ENCODE measurements around the gene MRPL34. TPM values are rescaled to one million over a fixed set of nuclear protein-coding genes. Genes with fewer than 3 reads are reported as not detected.

MRPL34 gene
- polyA plus RNA-seq, 1 of the 3 experiments (the other 2 are of a cell fraction): 72.9 TPM

DNA sequence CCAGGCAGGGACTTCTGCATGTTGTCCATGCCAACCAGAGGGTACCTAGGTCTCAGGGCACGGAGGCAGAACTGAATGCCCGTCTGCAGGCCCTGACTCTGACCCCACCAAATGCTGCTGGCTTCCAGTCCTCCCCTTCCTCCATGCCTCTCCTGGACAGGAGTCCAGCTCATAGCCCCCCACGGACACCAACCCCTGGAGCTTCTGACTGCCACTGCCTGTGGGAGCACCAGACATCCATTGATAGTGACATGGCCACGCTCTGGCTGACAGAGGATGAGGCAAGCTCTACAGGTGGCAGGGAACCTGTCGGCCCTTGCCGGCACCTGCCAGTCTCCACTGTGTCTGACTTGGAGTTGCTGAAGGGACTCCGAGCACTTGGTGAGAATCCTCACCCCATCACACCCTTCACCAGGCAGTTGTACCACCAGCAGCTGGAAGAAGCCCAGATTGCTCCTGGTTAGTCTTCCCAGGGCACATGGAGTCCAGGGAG, 22.1 kb upstream of the MRPL34 start:
- Histone ChIP-seq H3K4me1 (ENCODE audit: control insufficient read depth in 1 of 2, insufficient read depth in 2 of 2, low read depth in 1 of 2, low read length in 1 of 2) (peaks cover 0 to 2% of the 10 kb centered on the region in 2 experiments; a peak in 1 of 4 replicates), H3K9me3 (no peaks in the 10 kb centered on the region), H4K20me1 (ENCODE audit: insufficient read depth) (no peaks in the 10 kb centered on the region), H3K4me3 (ENCODE audit: low read depth in 2 of 2, low read length in 1 of 2) (no peak overlapping the region), H3K4me2 (no peak overlapping the region), H2AFZ (ENCODE audit: low read depth) (no peak overlapping the region), H3K36me3 (replicated peaks in 1 of 2; ENCODE audit: control insufficient read depth in 1 of 2, insufficient read depth in 2 of 2, low read length in 1 of 2) (no peaks in the 10 kb centered on the region), H3K9ac (no peak overlapping the region), H3K27me3 (ENCODE audit: insufficient read depth) (no peaks in the 10 kb centered on the region), H3K79me2 (ENCODE audit: insufficient read depth) (no peaks in the 10 kb centered on the region), H3F3A (replicated peaks; ENCODE audit: insufficient read depth) (peaks cover 19% of the 10 kb centered on the region), H3K27ac (ENCODE audit: low read depth in 2 of 2, low read length in 1 of 2) (no peak overlapping the region), H3K9me2 (no peaks in the 10 kb centered on the region)
- TF ChIP-seq GATA2 (CRISPR knock-in tag; IDR thresholded peaks at IDR 0.05): no peak
- TF ChIP-seq, protein P1, sequence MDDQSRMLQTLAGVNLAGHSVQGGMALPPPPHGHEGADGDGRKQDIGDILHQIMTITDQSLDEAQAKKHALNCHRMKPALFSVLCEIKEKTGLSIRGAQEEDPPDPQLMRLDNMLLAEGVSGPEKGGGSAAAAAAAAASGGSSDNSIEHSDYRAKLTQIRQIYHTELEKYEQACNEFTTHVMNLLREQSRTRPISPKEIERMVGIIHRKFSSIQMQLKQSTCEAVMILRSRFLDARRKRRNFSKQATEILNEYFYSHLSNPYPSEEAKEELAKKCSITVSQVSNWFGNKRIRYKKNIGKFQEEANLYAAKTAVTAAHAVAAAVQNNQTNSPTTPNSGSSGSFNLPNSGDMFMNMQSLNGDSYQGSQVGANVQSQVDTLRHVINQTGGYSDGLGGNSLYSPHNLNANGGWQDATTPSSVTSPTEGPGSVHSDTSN (IDR thresholded peaks at IDR 0.05): no peak
- no peak for TF ChIP-seq RXRA (IDR thresholded peaks at IDR 0.05; ENCODE audit: borderline replicate concordance, low read depth)
- TF ChIP-seq GABPA (IDR thresholded peaks at IDR 0.05; ENCODE audit: low read depth): no peak
- no peak for TF ChIP-seq EZH2phosphoT487 (IDR thresholded peaks at IDR 0.05; ENCODE audit: borderline replicate concordance, low read depth)
- no peak for TF ChIP-seq FOSL2 (IDR thresholded peaks at IDR 0.05; ENCODE audit: borderline replicate concordance, low read depth)
- TF ChIP-seq, protein P2, sequence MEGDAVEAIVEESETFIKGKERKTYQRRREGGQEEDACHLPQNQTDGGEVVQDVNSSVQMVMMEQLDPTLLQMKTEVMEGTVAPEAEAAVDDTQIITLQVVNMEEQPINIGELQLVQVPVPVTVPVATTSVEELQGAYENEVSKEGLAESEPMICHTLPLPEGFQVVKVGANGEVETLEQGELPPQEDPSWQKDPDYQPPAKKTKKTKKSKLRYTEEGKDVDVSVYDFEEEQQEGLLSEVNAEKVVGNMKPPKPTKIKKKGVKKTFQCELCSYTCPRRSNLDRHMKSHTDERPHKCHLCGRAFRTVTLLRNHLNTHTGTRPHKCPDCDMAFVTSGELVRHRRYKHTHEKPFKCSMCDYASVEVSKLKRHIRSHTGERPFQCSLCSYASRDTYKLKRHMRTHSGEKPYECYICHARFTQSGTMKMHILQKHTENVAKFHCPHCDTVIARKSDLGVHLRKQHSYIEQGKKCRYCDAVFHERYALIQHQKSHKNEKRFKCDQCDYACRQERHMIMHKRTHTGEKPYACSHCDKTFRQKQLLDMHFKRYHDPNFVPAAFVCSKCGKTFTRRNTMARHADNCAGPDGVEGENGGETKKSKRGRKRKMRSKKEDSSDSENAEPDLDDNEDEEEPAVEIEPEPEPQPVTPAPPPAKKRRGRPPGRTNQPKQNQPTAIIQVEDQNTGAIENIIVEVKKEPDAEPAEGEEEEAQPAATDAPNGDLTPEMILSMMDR (IDR thresholded peaks at IDR 0.05): no peak
- TF ChIP-seq TEAD4 (IDR thresholded peaks at IDR 0.05; ENCODE audit: borderline replicate concordance, insufficient read depth): no peak
- no peak for TF ChIP-seq NRF1 (IDR thresholded peaks at IDR 0.05; ENCODE audit: low read depth, low read length)
- TF ChIP-seq RFX5 (IDR thresholded peaks at IDR 0.05; ENCODE audit: low read length): no peak
- TF ChIP-seq MXI1 (IDR thresholded peaks at IDR 0.05; ENCODE audit: low read depth, low read length): no peak
- ChIA-PET POLR2A (interaction anchor here (0.6 to 1.2 kb wide), 2 partner anchors 397 to 624 kb away, joined by 3 to 4 read pairs; partner anchors contain the start of gene SMIM7), CTCF (interaction anchor here (0.6 to 4.6 kb wide), 21 partner anchors 9 to 214 kb away, joined by 3 to 35 read pairs (median 5); partner anchors contain the start of genes DDA1, MRPL34, USE1 and USHBP1)
- WGBS (ENCODE audit: low lambda C conversion rate): 79% methylated on average over 2 of the region's 7 CpGs
- no peak for DNase-seq

DNA sequence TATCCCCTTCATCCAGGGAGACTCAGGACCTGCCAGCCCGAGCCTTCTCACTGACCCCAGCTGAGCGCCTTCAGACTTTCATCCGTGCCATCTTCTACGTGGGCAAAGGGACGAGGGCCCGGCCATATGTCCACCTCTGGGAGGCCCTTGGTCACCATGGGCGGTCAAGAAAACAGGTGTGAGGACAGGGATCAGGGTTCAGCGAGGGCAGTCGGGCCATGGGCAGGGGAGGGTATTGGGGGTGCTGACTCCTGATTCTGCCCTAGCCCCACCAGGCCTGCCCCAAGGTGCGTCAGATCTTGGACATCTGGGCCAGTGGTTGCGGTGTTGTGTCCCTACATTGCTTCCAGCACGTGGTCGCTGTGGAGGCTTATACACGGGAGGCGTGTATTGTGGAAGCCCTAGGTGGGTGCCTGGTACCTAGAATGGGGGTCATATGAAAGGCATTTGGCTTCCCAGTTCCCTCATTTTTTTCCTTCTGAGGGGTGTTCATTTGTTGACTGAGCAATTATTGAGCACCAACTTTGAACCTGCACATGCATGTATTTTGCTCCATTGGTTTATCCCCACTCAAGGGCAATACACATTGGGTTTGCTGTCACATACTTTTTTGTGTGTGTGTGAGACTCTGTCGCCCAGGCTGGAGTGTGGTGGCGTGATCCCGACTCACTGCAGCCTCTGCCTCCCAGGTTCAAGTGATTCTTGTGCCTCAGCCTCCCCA, 20.1 kb upstream of the MRPL34 start:
- Histone ChIP-seq H3K9me2 (no peaks in the 10 kb centered on the region), H4K20me1 (ENCODE audit: insufficient read depth) (no peaks in the 10 kb centered on the region), H3K4me2 (no peak overlapping the region), H3K79me2 (ENCODE audit: insufficient read depth) (no peaks in the 10 kb centered on the region), H3K9me3 (no peaks in the 10 kb centered on the region), H3K27ac (ENCODE audit: low read depth in 2 of 2, low read length in 1 of 2) (no peak overlapping the region), H3K27me3 (ENCODE audit: insufficient read depth) (no peaks in the 10 kb centered on the region), H3K4me1 (ENCODE audit: control insufficient read depth in 1 of 2, insufficient read depth in 2 of 2, low read depth in 1 of 2, low read length in 1 of 2) (peaks cover 0 to 5% of the 10 kb centered on the region in 2 experiments; a peak in 1 of 4 replicates), H3F3A (replicated peaks; ENCODE audit: insufficient read depth) (peaks cover 13% of the 10 kb centered on the region), H3K9ac (no peak overlapping the region), H3K36me3 (replicated peaks in 1 of 2; ENCODE audit: control insufficient read depth in 1 of 2, insufficient read depth in 2 of 2, low read length in 1 of 2) (no peaks in the 10 kb centered on the region), H3K4me3 (ENCODE audit: low read depth in 2 of 2, low read length in 1 of 2) (no peak overlapping the region), H2AFZ (ENCODE audit: low read depth) (no peak overlapping the region)
- ChIA-PET POLR2A (no interaction called here), CTCF (no interaction called here)
- DNase-seq: no peak
- TF ChIP-seq TCF12 (IDR thresholded peaks at IDR 0.05): no peak
- no peak for TF ChIP-seq MXI1 (IDR thresholded peaks at IDR 0.05; ENCODE audit: low read depth, low read length)
- TF ChIP-seq, protein P3, sequence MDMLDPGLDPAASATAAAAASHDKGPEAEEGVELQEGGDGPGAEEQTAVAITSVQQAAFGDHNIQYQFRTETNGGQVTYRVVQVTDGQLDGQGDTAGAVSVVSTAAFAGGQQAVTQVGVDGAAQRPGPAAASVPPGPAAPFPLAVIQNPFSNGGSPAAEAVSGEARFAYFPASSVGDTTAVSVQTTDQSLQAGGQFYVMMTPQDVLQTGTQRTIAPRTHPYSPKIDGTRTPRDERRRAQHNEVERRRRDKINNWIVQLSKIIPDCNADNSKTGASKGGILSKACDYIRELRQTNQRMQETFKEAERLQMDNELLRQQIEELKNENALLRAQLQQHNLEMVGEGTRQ (IDR thresholded peaks at IDR 0.05; ENCODE audit: borderline replicate concordance, low read depth, low read length): no peak
- TF ChIP-seq, protein P1 (IDR thresholded peaks at IDR 0.05): no peak
- no peak for TF ChIP-seq ELF1 (IDR thresholded peaks at IDR 0.05)
- TF ChIP-seq RXRA (IDR thresholded peaks at IDR 0.05; ENCODE audit: borderline replicate concordance, low read depth): no peak
- no peak for TF ChIP-seq FOXM1 (IDR thresholded peaks at IDR 0.05; ENCODE audit: low read depth)
- no peak for TF ChIP-seq JUND (IDR thresholded peaks at IDR 0.05)
- 86% methylated on average over 18 of the region's 18 CpGs for WGBS (ENCODE audit: low lambda C conversion rate)

All from SK-N-SH (cell line).